ENCODE measurements around the gene MARCHF6. TPM values are rescaled to one million over a fixed set of nuclear protein-coding genes. Genes with fewer than 3 reads are reported as not detected.

The MARCHF6 gene
- total and polyA plus RNA-seq, 2 donors from 2014 or later, result 70.4 to 177 TPM

DNA sequence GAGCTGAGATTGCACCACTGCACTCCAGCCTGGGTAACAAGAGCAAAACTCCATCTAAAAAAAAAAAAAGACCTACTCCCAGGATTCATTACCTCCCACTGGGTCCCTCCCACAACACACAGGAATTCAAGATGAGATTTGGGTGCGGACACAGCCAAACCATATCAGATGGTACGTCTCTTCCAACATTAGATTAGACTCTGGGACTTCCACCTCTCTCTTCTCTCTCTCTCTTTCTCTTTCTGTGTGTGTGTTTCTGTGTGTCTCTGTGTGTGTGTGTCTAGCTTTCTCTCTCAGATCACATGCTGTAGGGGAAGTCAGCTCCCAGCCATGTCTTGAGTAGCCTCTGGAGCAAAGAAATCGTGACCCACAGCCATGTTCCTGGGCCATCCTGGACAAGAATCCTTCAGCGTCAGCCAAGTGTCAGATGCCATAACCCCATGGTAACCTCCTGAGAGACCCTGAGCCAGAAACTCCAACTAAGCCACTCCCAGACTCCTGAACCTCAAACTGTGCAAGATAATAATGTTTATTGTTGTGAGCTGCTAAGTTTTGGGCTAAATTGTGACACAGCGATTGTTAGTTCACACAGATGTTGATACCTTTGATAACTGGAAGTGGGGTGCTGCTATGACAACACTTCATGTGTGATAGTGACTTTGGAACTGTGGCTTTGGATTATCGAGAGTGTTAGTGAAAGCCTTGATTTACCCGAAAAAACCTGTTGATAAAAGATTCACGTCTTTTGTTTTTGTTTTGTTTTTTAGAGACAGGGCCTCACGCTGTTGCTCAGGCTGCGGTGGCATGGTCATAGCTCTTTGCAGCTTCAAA is 41.7 kb upstream of the MARCHF6 start:
- TF ChIP-seq, protein P1, sequence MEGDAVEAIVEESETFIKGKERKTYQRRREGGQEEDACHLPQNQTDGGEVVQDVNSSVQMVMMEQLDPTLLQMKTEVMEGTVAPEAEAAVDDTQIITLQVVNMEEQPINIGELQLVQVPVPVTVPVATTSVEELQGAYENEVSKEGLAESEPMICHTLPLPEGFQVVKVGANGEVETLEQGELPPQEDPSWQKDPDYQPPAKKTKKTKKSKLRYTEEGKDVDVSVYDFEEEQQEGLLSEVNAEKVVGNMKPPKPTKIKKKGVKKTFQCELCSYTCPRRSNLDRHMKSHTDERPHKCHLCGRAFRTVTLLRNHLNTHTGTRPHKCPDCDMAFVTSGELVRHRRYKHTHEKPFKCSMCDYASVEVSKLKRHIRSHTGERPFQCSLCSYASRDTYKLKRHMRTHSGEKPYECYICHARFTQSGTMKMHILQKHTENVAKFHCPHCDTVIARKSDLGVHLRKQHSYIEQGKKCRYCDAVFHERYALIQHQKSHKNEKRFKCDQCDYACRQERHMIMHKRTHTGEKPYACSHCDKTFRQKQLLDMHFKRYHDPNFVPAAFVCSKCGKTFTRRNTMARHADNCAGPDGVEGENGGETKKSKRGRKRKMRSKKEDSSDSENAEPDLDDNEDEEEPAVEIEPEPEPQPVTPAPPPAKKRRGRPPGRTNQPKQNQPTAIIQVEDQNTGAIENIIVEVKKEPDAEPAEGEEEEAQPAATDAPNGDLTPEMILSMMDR (IDR thresholded peaks at IDR 0.05; ENCODE audit: borderline replicate concordance, extremely low read depth, insufficient read depth), result no peak

DNA sequence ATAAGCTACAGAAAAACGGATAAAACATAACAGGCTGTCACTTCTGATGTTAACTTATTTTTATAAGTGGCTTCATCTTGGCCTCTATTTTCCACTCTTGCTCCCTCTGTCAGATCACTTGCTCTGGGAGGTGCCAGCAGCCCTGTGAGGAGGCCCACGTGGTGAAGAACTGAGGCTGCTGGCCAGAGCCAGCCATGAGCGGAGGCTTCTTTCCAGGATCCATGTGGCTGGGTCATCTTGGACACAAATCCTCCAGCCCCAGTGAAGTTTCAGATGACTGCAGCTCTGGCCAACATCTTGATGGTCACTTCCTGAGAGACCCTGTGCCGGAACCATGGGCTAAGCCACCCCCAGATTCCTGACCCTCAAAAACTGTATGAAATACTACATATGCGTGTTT is 38.3 kb upstream of the MARCHF6 start:
- no peaks in the 10 kb centered on the region for H3K9me3 ChIP-seq (ENCODE audit: control insufficient read depth in 2 of 3, insufficient read depth in 1 of 3, low read length in 3 of 3)
- no peak overlapping the region for H3K4me3 ChIP-seq (ENCODE audit: low read length in 3 of 3)
- no peaks in the 10 kb centered on the region for H3K36me3 ChIP-seq (ENCODE audit: control insufficient read depth in 2 of 3, insufficient read depth in 3 of 3, low read length in 3 of 3)
- H3K9ac ChIP-seq (ENCODE audit: low read length in 3 of 3), result no peak overlapping the region
- no peak for FAIRE-seq
- peak in 1 of 5 donors; percentile 74 for DNase-seq
- TF ChIP-seq, protein P1 (IDR thresholded peaks at IDR 0.05; ENCODE audit: borderline replicate concordance, extremely low read depth, insufficient read depth), result no peak
- peaks cover 0 to 11% (median 0%) of the 10 kb centered on the region in 3 donors for H3K4me1 ChIP-seq (ENCODE audit: control insufficient read depth in 2 of 3, insufficient read depth in 2 of 3, low read depth in 1 of 3, low read length in 3 of 3)
- intact Hi-C loops (cut with DNase I), result no loop called here
- H3K27me3 ChIP-seq (ENCODE audit: control insufficient read depth, insufficient read depth, low read length), result no peaks in the 10 kb centered on the region
- H3K27ac ChIP-seq (ENCODE audit: low read depth in 2 of 2, low read length in 2 of 2), result no peak overlapping the region

More for the DNA sequence above, 41.7 kb upstream of the MARCHF6 start:
- Histone ChIP-seq H3K4me1 (ENCODE audit: control insufficient read depth in 2 of 3, insufficient read depth in 2 of 3, low read depth in 1 of 3, low read length in 3 of 3) (peaks cover 0 to 11% (median 2%) of the 10 kb centered on the region in 3 donors), H3K4me3 (ENCODE audit: low read length in 3 of 3) (no peak overlapping the region), H3K27me3 (ENCODE audit: control insufficient read depth, insufficient read depth, low read length) (no peaks in the 10 kb centered on the region), H3K36me3 (ENCODE audit: control insufficient read depth in 2 of 3, insufficient read depth in 3 of 3, low read length in 3 of 3) (no peaks in the 10 kb centered on the region), H3K9ac (ENCODE audit: low read length in 3 of 3) (no peak overlapping the region), H3K27ac (ENCODE audit: low read depth in 2 of 2, low read length in 2 of 2) (no peak overlapping the region), H3K9me3 (ENCODE audit: control insufficient read depth in 2 of 3, insufficient read depth in 1 of 3, low read length in 3 of 3) (no peaks in the 10 kb centered on the region)
- intact Hi-C loops (cut with DNase I), result no loop called here
- DNase-seq (no peak), FAIRE-seq (no peak)

DNA sequence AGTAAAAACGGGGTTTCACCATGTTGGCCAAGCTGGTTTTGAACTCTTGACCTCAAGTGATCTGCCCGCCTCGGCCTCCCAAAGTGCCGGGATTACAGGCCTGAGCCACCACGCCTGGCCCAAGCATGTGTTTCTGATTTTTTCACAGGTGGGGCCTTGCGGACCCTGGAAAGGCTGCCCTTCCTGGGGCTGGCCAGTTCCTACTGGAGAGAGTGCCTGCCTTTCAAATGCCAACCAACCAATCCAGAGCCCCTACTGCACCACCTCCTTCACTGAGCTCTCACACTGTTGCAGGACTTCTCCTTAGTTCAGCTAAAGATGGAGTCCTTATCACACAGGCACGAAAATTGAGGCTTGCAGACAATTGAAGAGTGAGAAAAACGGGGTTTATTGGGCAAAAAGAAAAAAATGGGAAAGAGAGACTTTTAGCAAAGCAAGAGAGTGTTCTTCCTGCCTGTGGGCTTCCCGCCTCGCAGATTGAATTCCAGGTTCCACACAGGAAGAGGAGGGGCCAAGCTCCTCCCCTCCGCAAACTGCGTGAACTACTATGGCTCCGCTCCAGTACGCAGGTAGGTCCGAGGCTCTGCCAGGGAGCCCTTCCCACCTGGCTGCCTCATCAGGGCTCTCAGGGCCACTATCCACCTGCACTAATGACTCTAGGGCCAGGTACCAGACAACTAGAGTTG is 37.5 kb upstream of the MARCHF6 start:
- peaks cover 0 to 6% (median 0%) of the 10 kb centered on the region in 3 donors for H3K4me1 ChIP-seq (ENCODE audit: control insufficient read depth in 2 of 3, insufficient read depth in 2 of 3, low read depth in 1 of 3, low read length in 3 of 3)
- DNase-seq (no peak), FAIRE-seq (no peak)
- no peak overlapping the region for H3K27ac ChIP-seq (ENCODE audit: low read depth in 2 of 2, low read length in 2 of 2)
- H3K9me3 ChIP-seq (ENCODE audit: control insufficient read depth in 2 of 3, insufficient read depth in 1 of 3, low read length in 3 of 3), result no peaks in the 10 kb centered on the region
- no peaks in the 10 kb centered on the region for H3K36me3 ChIP-seq (ENCODE audit: control insufficient read depth in 2 of 3, insufficient read depth in 3 of 3, low read length in 3 of 3)
- no peak overlapping the region for H3K9ac ChIP-seq (ENCODE audit: low read length in 3 of 3)
- H3K27me3 ChIP-seq (ENCODE audit: control insufficient read depth, insufficient read depth, low read length), result no peaks in the 10 kb centered on the region
- intact Hi-C loops (cut with DNase I), result no loop called here
- H3K4me3 ChIP-seq (ENCODE audit: low read length in 3 of 3), result no peak overlapping the region
- TF ChIP-seq, protein P1 (IDR thresholded peaks at IDR 0.05; ENCODE audit: borderline replicate concordance, extremely low read depth, insufficient read depth), result no peak

Data from kidney (tissue), 14 donors.